ENCODE data around the gene SPRED2. TPM values are rescaled to one million over a fixed set of nuclear protein-coding genes. Genes with fewer than 3 reads are reported as not detected.

SPRED2 gene
- total RNA-seq, 4 donors from 2014 or later = 8.4 to 34.8 (median 29.7) TPM

- H3K27me3 ChIP-seq = no peaks in the 10 kb centered on the region
- no peaks in the 10 kb centered on the region for H3K36me3 ChIP-seq
- TF ChIP-seq CTCF (IDR thresholded peaks at IDR 0.05) = no peak
- TF ChIP-seq POLR2AphosphoS5 (IDR thresholded peaks at IDR 0.05) = peak; percentile 27 to 69 (median 37)
- H3K4me3 ChIP-seq = peak overlapping the region; percentile 64 to 72 (median 70)
- in situ Hi-C loops (cut with MboI; ENCODE audit: low pct_ligation_motif_present in 1 of 4, low pct_unique_long_range_greater_than_20kb in 1 of 4, low sequenced_read_pairs in 3 of 4) = loop anchor here in 2 of 4 donors (25.0 kb wide), 1 partner anchor 173 kb away; no protein-coding TSS in a partner anchor
- peak; percentile 85 for DNase-seq
- peaks cover 0 to 25% (median 7%) of the 10 kb centered on the region in 4 donors for H3K4me1 ChIP-seq
- peak overlapping the region; percentile 91 to 94 (median 94) for H3K27ac ChIP-seq
- intact Hi-C loops (cut with DNase I; ENCODE audit: low total_unique reads) = no loop called here
- 0% methylated on average over 35 of the region's 42 CpGs; no CpG with 5 or more reads in 1 of the 2 donors for WGBS, 2 donors (ENCODE audit: low coverage in 1 of 2)
- H3K9me3 ChIP-seq = no peaks in the 10 kb centered on the region
Measured at GRCh38 chr2:65435625-65436168, 3.3 kb upstream of the SPRED2 start.

GRCh38 chr2:65434592-65435241, 2.3 kb upstream of the SPRED2 start:
- WGBS, 2 donors (ENCODE audit: low coverage in 1 of 2) = 59% methylated on average over 3 of the region's 3 CpGs; no CpG with 5 or more reads in 1 of the 2 donors
- no peaks in the 10 kb centered on the region for H3K27me3 ChIP-seq
- intact Hi-C loops (cut with DNase I; ENCODE audit: low total_unique reads) (no loop called here), in situ Hi-C loops (cut with MboI; ENCODE audit: low pct_ligation_motif_present in 1 of 4, low pct_unique_long_range_greater_than_20kb in 1 of 4, low sequenced_read_pairs in 3 of 4) (loop anchor here in 2 of 4 donors (25.0 kb wide), 1 partner anchor 172 kb away; no protein-coding TSS in a partner anchor)
- H3K4me3 ChIP-seq = no peak overlapping the region
- no peaks in the 10 kb centered on the region for H3K36me3 ChIP-seq
- H3K27ac ChIP-seq = peak overlapping the region; percentile 91 to 94 (median 94)
- peaks cover 3 to 33% (median 10%) of the 10 kb centered on the region in 4 donors for H3K4me1 ChIP-seq
- no peak for DNase-seq
- no peaks in the 10 kb centered on the region for H3K9me3 ChIP-seq
- TF ChIP-seq CTCF (IDR thresholded peaks at IDR 0.05) = no peak
- TF ChIP-seq POLR2AphosphoS5 (IDR thresholded peaks at IDR 0.05) = no peak
- TF ChIP-seq POLR2A (IDR thresholded peaks at IDR 0.05) = no peak
- no peak for TF ChIP-seq EP300 (IDR thresholded peaks at IDR 0.05; ENCODE audit: low read depth)

- H3K27ac ChIP-seq = peak overlapping the region; percentile 90 to 98 (median 94)
- in situ Hi-C loops (cut with MboI; ENCODE audit: low pct_ligation_motif_present in 1 of 4, low pct_unique_long_range_greater_than_20kb in 1 of 4, low sequenced_read_pairs in 3 of 4) (loop anchor here in 2 of 4 donors (25.0 kb wide), 1 partner anchor 169 kb away; no protein-coding TSS in a partner anchor), intact Hi-C loops (cut with DNase I; ENCODE audit: low total_unique reads) (no loop called here)
- H3K27me3 ChIP-seq = no peaks in the 10 kb centered on the region
- H3K4me3 ChIP-seq = peak overlapping the region; percentile 64 to 94 (median 77)
- TF ChIP-seq CTCF (IDR thresholded peaks at IDR 0.05) = no peak
- TF ChIP-seq POLR2AphosphoS5 (IDR thresholded peaks at IDR 0.05) = no peak
- TF ChIP-seq EP300 (IDR thresholded peaks at IDR 0.05; ENCODE audit: low read depth) = no peak
- no peak for TF ChIP-seq POLR2A (IDR thresholded peaks at IDR 0.05)
- H3K36me3 ChIP-seq = no peaks in the 10 kb centered on the region
- peak; percentile 48 for DNase-seq
- 1% methylated on average over 60 of the region's 71 CpGs; no CpG with 5 or more reads in 1 of the 2 donors for WGBS, 2 donors (ENCODE audit: low coverage in 1 of 2)
- H3K4me1 ChIP-seq = peaks cover 0 to 29% (median 9%) of the 10 kb centered on the region in 4 donors
- no peaks in the 10 kb centered on the region for H3K9me3 ChIP-seq
Measured at GRCh38 chr2:65431421-65432226, 775 bp downstream of the SPRED2 start.
